NOMO-1 treated with dmso at 0.1 percent for 144 hours (cell line): ENCODE data around the gene ZBTB7A.
"Not testable (repeated sequence)": the region's sequence is repeated elsewhere in the genome, so short reads cannot be mapped to it uniquely, and the experiment has no call there.

ENCODE experiments used
- DNase-seq: peaks from one replicate; lab custom pipeline; 2025; ENCODE audit not compliant: unreplicated experiment; lab: John Stamatoyannopoulos, UW

ZBTB7A gene

DNA sequence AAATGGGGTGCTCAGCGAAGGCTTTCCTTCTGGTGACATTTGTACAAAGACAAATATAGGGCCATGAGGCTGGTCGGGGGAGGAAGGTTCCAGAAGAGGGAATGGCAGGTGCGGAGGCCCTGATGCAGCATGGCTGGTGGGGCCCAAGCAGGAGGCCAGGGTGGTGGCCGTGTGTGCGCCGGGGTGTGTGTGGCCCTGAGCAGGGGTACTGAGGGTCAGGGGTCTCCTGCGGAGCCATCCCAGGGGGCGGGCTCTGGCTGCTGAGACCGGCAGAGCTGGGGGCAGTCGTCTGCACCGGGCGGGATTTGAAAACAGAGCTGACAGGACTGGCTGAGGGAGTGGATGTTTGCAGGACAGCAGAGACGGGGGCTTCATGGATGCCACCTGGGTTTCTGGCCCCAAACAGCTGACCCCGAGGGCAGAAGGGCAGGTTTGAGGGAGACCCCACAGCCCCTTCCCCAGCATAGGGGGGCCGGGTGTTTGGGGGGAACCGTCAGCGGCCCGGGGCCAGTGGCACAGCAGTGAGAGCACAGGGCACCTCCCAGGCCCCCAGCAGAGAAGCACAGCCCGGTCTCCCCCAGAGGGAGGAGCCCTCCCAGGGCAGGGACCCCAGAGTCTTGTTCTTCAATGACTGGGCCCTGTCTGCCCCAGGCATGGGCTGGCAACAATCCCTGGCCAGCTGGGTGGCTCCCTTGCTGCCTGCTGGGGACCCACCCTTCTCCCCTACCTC lies 47.8 kb downstream of the ZBTB7A start:
- DNase-seq = no peak

DNA sequence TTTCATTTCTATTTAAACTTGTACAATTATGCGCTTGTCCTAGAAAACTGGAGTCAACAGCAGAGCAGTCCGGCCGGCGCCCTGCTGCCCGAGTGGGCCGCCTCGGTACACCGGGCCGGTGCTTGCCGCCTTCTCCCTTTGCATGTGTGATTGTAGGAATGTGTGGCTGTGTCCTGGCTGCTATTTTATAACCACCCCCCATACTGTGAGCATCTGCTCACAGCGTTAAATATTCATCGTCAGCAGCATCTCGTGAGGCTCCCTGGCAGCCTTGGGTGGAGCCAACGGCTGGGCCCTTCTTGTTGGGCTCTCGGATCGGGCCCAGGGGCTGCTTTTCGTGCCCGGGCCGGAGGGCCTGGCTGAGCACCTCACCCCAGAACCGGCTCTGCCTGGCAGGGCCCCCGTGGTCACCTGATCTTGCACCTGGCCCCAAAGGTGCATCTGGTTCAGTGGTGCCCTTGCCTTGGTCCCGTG lies 48.5 kb downstream of the ZBTB7A start:
- no peak for DNase-seq

DNA sequence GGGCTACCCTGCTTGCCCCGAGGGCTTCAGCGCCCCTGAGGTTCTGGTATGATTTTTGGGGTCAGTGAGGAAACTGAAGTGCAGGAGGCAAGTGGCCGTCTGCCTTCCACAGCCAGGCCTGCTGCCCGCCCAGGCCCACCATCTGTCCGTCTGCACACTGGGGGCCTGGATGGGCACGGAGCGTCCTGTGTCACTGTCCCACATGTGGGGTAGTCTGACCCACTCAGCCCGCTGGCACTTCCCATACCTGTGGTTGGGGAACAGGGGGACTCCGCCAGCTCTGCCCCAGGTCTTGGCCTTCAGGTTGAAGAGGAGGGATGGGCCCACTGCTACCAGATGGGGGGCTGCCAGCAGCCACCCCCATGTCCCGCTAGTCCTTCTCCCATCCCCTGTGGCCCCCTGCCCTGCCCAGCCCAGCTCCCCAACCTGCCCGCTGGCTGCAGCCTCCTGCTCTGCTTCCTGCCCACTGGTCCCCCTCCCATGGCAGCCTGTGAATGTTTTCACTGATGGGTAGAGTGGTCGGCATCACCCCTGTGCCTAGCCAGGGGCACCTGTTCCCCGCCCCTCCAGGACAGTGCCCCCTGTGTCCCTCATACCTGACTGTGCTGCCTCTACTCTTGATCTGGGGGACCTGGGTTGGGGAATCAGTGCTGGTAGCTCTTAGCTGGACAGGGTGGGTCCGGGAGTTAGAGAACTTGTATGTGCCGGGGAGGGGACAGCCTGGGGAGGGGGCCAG lies 49.6 kb downstream of the ZBTB7A start:
- DNase-seq = no peak

DNA sequence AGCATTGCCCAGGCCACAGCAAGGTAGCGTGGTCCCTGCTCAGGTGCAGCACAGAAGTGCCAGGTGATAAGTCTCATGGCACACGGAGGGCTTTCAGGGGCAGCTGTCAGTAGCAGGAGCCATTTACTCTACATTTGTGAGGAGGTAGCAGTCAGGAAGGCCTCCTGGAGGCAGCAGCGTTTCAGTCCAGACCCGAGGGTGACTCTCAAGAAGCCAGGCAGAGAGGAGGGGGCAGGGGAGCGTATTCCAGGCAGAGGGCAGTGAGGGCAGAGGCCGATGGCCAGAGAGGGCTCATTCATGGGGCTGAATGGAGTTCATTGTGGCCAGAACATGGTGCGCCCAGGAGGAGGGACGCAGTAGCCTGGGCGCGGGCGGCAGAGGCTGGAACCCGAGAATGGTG lies 50.2 kb downstream of the ZBTB7A start:
- no peak for DNase-seq

DNA sequence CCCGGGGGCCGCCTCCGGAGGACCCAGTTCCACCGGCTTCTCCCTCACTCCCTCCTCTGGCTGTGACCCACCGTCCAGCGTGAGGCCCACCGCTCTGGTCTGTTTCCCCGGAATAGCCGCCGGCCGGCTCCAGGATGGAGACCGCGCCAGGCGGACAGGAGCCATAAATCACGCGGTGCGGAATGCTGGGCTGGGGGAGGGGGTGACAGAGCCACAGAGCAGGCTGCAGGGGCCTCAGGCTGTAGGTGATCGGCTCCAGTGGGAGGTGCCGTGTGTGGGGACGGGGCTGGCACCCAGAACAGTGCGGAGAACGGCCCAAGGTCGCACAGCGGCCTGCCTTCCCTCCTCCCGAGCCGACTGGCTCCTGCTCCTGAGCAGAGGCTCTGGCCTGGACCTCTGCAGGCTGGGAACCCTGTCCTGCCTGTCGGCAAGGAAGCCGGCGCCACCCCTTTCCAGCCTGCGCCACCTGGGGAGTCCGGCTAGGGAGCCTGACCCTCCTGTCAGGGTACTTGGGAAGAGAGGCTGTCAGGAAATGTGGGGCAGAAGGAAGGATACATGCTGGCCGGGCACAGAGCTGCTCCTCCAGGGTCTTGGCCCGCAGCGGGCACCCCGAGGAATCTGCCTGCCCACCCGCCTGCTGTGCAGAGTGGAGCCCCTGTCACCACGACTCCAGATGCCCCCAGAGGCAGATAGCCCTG lies 50.8 kb downstream of the ZBTB7A start:
- DNase-seq = no peak

DNA sequence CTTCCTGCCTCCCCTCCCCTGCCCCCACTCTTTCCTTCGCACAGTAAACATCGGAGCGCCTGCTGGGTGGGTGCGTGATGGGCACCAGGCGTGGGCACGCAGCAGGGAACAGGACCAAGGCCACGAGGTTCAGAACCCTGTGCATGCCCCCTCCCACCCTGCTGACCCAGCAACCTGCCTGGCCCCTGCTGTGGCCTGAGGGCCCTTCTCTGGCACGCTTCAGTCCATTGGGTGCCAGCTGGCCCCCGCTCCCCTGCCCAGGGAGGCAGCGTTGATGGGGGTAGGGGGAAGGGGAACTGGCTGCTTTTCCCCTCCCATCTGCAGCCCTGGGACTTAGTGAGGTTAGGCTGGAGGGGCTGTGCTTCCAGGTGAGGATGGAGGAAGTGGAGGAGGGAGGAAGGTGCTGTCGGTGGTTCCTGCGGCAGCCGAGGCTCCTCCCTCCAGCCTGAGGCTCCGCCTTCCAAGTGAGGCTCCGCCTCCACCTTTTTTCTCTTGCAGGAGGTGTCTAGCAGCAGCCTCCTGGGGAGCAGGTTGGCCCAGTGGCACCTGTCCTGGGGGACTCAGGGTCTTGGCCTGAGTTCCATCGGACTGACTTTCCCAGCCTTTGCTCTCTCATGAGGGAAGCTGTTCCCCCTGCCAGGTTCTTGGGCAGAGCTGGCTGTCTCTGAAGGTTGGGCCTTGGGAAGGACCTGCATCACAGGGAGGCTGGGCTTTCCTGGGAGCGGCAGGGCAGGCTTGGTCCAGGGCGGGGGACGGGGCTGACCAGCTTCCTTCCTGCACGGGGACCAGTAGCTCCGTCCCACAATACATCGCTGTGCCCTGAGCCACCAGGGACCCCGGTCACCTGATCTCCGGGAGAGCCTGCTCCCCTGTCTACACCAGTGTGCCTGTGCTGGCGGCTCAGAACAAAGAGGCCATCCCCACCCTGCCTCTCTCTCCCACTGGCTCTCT lies 51.9 kb downstream of the ZBTB7A start:
- DNase-seq = no peak

DNA sequence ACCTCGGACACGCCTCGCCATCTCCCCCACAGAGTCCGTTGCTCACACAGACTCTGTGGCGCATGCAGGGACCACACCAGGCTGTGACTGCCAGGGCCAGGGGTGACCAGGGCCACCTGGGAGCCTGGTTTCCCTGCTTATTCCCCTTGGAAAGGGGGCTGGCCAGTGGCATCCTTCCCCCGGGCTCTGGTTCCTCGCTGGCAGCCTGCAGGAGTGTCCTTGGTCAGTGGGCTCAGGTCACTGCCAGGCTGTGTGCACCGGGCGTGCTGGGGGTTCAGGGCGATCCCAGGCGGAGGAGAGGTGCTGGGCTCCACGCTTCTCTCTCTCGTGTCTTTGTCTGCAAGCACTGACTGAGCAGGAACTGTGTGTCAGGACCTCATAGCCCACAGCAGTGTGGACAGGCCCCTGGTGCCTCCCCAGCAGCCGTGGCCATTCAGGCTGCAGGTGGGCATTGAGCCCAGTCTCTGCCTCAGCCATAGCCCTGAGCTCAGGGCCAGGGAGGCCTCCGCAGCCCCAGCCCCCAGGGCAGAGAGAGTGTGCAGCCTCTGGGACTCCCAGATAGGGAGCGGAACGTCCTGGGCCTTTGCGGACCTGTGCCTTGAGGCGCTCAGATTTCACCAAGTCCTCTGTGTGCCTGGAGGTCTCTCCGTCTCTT lies 52.7 kb downstream of the ZBTB7A start:
- no peak for DNase-seq

DNA sequence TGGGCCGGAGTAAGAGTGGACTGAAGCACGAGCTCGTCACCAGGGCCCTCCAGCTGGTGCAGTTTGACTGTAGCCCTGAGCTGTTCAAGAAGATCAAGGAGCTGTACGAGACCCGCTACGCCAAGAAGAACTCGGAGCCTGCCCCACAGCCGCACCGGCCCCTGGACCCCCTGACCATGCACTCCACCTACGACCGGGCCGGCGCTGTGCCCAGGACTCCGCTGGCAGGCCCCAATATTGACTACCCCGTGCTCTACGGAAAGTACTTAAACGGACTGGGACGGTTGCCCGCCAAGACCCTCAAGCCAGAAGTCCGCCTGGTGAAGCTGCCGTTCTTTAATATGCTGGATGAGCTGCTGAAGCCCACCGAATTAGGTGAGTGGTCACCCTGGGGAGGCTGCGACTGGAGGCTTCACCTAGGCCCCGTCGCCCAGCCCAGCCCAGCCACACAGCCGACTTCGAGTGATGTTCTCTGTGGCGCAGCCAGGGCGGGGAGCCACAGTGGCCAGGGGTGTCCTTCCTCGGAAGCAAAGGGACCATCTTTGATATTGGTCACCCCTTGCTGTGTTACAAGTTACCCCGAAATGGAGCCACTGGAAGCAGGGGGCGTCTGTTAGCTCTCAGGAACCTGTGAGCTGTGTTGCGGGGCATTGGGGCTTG lies 53.6 kb downstream of the ZBTB7A start:
- no peak for DNase-seq

DNA sequence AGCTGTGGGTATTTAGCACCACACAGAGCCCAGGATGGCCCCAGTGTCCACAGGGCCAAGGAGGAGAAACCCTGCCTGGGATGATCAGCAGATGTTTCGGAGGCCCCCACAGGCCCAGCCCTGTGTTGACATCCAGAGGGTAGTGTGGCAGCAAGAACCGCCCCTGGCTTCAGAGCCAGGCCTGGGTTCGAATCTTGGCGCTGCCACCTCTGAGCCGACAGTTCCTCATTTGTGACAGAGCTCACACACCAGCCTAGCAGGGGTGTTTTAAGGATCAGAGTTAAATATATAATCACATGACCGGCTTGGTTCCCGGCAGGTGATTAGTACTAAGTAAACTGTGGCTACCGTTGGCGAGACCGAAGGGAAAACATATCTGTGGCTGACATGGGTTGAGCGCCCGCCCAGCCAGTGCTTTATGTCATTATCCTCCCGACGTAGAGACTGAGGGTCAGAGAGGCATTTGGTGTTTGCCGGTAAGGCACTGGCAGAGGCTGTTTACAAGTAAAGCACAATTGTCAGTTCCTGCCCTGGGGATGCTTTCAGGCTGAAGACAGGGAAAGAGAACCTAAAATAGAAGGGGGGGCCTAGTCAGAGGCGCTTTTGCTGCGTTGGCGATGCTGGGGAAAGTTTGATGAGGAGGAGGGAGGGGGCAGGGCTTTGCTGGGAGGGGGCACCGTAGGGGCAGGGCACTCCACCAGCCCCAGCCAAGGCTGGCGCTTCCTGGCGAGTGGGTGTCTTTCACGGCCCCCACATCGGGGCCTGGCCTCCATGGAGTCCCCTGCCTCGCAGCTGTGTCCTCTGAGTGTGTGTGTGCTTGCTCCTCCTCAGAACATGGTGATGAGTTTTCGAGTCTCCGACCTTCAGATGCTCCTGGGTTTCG lies 54.4 kb downstream of the ZBTB7A start:
- DNase-seq = no peak

DNA sequence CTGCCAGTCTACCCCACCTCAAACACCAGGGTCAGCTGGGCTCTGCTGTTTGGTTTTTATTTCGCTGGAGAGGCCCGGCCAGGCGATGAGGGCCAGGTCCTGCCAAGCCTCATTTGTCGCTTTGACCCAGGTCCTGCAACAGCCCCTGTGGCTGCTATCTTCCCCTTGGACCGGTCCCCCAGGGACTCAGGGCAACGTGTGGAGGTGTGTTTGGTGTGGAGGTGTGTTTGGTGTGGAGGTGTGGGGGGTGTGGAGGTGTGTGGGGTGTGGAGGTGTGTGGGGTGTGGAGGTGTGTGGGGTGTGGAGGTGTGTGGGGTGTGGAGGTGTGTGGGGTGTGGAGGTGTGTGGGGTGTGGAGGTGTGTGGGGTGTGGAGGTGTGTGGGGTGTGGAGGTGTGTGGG lies 55.3 kb downstream of the ZBTB7A start:
- DNase-seq = not testable (repeated sequence)

DNA sequence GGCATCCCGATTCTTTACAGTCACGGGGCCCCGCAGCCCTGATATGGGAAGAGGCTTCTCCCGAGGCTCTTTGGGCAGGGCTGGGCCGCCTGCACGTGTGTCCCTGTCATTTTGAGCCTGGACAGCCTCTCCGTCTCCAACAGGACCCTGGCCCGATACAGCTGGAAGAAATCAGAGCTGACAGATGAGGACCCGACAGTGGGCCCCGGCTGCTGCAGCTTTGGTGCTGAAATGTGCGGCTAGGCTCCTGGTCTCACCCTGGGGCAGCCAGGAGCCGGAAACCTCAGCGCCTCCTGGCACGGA lies 55.9 kb downstream of the ZBTB7A start:
- no peak for DNase-seq

DNA sequence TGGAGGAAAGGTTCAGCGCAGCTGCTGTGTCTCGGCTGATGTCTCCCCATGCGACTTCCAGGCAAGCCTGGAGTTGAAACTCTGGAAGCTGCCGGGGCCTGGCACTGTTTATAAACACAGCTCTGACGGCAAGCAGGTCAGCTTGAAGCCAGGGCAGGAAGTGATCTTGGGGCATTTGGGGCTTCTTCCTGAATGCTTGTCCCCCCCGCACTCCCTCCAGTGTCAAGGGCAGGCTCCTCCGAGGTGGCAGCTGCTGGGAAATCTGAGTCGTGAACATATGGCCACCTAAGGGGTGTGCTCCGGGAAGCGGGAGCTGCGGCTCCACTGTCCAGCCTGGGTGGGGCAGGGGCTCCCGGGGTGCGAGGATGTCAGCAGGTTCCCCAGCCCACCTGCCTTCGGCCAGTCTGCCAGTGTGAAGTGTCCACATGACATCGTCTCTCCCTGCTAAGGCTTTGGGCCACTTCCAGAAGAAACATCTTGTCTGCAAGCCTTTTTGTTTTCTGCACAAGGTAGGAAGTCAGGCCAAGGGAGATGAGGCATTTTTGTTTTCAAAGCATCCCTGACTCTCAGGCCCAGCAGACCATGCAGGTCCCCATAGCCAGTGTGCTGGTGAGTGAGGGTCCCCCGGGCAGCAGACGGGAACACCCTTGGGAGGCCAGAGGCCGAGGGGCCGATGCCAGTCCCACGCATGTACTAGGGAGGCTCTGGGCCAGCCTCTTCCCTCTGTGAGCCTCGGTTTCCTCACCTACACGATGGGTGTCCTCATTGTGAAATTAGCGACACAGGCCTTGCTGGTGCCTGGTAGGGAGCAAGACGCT lies 56.5 kb downstream of the ZBTB7A start:
- no peak for DNase-seq

DNA sequence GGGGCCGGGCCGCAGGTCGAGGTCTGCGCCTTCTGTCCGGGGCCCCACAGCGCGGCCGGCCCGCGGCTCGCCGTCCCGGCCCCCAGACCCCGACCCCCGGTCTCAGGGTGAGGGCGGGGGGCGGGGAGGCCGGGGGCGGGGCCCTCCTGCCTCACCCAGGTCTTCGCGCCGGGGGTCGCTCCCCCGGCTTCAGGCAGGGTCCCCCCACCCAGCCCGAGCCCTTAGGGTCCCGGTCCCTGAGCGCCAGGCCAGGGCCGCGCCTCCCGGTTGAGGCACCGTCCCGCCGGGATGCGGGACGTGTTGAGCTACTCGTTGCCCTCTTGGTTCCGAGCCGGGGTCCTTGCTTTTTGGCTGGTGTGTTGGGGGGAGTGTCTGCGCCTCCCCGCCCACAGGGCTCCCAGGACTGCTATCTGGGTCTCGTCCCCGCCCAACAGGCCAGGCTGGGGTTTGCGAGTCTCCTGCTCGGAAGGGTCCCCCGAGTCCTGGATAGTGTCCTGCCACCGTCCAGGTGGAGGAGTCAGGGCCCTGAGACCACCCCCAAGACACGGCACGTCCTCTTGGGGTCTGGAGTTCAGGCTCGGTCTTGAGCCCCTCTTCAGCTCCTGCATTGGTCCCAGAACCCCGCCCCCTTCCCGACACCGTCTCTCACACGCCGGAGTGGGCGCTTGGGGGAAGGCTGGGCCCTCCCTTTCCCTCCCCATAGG lies 58.7 kb downstream of the ZBTB7A start:
- no peak for DNase-seq

DNA sequence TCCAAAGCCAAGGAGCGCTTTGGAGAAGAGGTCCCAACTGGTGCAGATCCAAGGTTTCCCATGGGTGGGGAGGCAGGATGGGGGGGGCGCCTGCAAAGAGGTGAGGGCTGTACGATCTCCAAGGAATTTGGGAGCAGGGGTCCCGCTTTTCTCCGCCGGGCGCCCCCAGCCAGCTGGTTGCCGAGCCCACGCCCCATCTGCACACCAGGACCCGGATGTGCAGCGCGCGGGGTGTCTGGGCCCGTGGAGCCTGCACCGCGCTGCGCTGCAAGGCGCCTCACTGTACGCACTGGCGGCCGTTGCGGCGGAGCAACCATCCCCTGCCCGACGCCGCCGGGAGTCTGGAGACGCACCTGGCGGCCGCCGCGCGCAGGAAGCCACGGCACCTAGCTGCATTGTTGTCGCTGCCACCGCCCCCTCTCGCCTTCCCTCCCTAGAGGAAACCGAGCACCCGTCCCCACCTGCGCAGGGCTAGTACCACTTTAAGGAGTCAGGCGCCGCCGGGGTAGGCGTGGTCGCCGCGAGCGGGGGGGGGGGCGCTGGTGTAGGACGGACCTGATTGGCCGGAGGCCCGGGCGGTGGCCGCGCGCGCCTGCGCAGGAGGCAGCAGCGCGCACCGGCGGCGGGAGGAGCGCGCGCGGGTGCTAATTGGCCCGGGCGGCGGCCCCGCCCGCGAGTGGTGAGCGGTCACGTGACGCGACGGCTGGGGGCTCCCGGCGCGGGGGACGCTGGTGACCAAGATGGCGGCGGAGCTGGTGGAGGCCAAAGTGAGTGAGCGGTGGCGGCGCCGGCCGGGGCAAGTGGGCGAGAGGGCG lies 59.5 kb downstream of the ZBTB7A start, which contains the start of gene PIAS4:
Gene PIAS4, plus strand, starts transcription at position 716 of the 815 bp plus-strand sequence. Its CDS starts 25 bp downstream, at position 741.
- DNase-seq = peak; percentile 90

DNA sequence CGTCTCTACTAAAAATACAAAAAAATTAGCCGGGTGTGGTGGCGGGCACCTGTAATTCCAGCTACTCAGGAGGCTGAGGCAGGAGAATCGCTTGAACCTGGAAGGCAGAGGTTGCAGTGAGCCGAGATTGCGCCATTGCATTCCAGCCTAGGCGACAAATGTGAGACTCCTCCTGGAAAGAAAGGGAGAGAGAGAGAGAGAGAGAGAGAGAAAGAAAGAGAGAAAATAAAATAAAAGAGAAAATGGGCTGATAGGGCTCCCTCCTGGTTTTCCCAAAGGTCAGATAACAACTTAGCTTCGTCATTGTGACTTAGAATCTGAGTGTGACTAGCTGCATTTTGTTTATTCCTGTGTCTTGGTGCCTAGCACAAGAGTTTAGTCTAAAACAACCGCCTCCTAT lies 61.3 kb downstream of the ZBTB7A start:
- not testable (repeated sequence) for DNase-seq

DNA sequence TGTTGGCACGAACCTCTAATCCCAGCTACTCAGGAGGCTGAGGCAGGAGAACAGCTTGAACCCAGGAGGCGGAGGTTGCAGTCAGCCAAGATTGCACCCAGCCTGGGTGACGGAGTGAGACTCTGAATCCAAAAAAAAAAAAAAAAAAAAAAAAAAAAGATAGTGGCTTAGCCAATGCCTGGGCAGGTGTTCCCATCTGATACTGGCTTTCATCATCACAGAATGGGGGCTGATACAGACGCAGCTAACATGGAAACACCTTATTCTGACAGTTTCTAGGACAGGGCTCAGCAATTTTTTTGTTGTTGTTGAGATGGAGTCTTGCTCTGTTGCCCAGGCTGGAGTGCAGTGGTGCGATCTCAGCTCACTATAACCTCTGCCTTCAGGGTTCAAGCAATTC lies 65.9 kb downstream of the ZBTB7A start:
- DNase-seq = not testable (repeated sequence)
